Urinary bladder (tissue), 4 donors: ENCODE data around the gene PTAFR. TPM values are rescaled to one million over a fixed set of nuclear protein-coding genes. Genes with fewer than 3 reads are reported as not detected.

Source experiments
- DNase-seq: peaks from one replicate; pipeline ENCODE4 v3.0.0-alpha.2; 2015; ENCODE audit errors: extremely low spot score
- H3K27ac ChIP-seq: one replicate; pipeline ENCODE4 v1.5.1; 2013; ENCODE audit warnings: low read depth, mild to moderate bottlenecking, moderate library complexity
- H3K36me3 ChIP-seq: one replicate; pipeline ENCODE4 v1.6.1; 2013; ENCODE audit warnings: mild to moderate bottlenecking, moderate library complexity; ENCODE audit not compliant: insufficient read depth
- H3K4me1 ChIP-seq: one replicate; pipeline ENCODE4 v1.6.1; 2013; ENCODE audit warnings: mild to moderate bottlenecking, moderate library complexity; ENCODE audit not compliant: insufficient read depth
- H3K4me3 ChIP-seq: one replicate; pipeline ENCODE4 v1.5.1; 2013; ENCODE audit warnings: low read depth, low read length
- WGBS: extraction: QIAGEN DNeasy Blood & Tissue Kit; methylation state at CpG from one replicate; pipeline ENCODE4 v1.1.7; 2013; 5-methylcytosine and 5-hydroxymethylcytosine counted together
- polyA plus RNA-seq: library from polyadenylated mRNA; stranded (reverse); fragments of 200-250 nt; gene quantifications from one replicate; pipeline ENCODE4 v1.2.3, GENCODE V29; 2013
- total RNA-seq: library from RNA; depleted of rRNA; stranded (reverse); fragments of >200 nt; gene quantifications from one replicate; pipeline ENCODE4 v1.2.3, GENCODE V29; 2014
- donor health status: healthy with polysubstance abuse.
- donor health status: healthy.

Gene PTAFR
- total and polyA plus RNA-seq, 2 donors: 3.0 to 5.3 TPM

- Histone ChIP-seq H3K4me3 (no peak overlapping the region), H3K4me1 (no peaks in the 10 kb centered on the region), H3K27ac (no peak overlapping the region), H3K36me3 (no peaks in the 10 kb centered on the region)
- WGBS: 27% methylated on average over 4 of the region's 4 CpGs
- peak; percentile 39 for DNase-seq
Observed at GRCh38 chr1:28163496-28164161, 12.9 kb downstream of the PTAFR start.

DNA sequence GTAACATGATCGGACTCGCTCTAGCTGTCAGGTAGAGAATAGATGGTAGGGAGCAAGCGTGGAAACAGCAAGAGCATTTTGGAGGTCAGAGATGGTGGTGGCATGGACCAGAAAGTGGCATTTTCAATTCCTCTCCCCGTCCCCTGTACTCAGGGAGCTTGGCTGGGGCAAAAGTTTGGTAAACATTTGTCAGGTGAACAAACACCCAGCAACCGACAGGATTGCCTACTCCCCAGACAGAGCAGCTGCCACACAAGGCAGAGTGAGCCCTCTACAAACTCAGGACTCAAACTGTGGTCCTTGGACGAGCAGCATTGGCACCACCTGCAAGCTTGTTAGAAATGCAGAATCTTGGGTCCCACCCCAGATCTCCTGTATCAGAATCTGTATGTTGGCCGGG lies 14.3 kb downstream of the PTAFR start:
- H3K4me1 ChIP-seq: no peaks in the 10 kb centered on the region
- no peak overlapping the region for H3K27ac ChIP-seq
- H3K4me3 ChIP-seq: no peak overlapping the region
- no peak for DNase-seq
- 91% methylated on average over 7 of the region's 7 CpGs for WGBS
- no peaks in the 10 kb centered on the region for H3K36me3 ChIP-seq

DNA sequence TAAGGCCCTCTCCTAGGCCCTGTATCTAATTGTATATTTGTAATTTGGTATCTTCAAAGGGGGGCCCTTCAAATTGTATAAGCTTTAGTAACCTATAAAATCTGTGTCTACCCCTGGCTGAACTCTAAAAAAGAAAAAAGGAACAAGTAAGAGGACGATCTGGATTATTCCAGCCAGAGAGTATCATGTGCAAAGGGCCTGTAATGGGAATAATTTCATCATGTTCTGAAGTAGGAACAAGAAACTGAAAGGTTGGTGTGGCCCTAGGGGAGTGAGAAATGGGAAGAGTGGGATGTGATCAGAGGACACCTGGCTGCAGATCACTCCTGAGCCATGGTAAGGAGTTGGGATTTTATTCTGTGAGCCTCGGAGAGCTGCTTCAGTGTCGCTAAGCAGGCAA lies 14.7 kb downstream of the PTAFR start:
- no peak overlapping the region for H3K27ac ChIP-seq
- no peaks in the 10 kb centered on the region for H3K4me1 ChIP-seq
- H3K4me3 ChIP-seq: no peak overlapping the region
- no peaks in the 10 kb centered on the region for H3K36me3 ChIP-seq
- DNase-seq: no peak
- 82% methylated on average over 3 of the region's 3 CpGs for WGBS

DNA sequence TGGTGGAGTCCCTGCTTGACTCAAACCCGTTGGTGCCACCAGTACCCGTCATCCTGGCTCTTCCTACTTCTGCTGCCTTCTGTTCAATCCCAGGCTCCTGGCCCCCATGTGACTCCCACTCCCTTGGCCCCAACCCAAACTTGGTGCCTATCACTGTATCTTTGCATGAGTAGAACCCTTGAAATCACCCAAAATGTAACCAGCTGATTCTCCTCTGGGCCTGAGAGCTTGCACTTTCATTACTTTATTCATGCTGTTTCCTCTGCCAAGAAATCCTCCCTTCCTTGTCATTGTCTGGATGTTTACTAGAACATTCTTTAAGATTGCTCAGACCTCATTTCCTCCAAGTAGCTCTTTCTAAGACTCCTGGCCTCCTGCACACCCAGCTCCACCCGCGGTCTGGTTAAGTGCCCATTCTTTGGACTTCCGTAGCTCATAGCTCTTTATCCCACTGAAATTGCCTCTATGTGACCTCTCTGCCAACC lies 15.7 kb downstream of the PTAFR start:
- 51% methylated on average over 5 of the region's 5 CpGs for WGBS
- DNase-seq: peak; percentile 42
- no peaks in the 10 kb centered on the region for H3K36me3 ChIP-seq
- H3K4me1 ChIP-seq: no peaks in the 10 kb centered on the region
- H3K27ac ChIP-seq: no peak overlapping the region
- H3K4me3 ChIP-seq: no peak overlapping the region

DNA sequence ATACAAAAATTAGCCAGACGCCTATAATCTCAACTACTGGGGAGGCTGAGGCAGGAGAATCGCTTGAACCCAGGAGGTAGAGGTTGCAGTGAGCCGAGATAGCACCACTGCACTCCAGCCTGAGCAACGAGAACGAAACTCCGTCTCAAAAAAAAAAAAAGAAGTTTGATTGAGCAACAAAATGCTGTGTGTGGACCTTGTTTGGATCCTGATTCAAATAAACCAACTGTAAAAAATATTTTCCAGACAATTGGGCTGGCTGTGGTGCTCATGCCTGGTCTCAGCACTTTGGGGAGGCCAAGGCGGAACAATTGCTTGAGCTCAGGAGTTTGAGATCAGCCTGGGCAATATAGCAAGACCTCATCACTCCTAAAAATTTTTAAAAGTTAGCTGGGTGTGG lies 16.8 kb downstream of the PTAFR start:
- Histone ChIP-seq H3K4me3 (no peak overlapping the region), H3K36me3 (no peaks in the 10 kb centered on the region), H3K27ac (no peak overlapping the region), H3K4me1 (no peaks in the 10 kb centered on the region)
- DNase-seq: no peak
- WGBS: 84% methylated on average over 7 of the region's 7 CpGs

- H3K27ac ChIP-seq: no peak overlapping the region
- H3K36me3 ChIP-seq: no peaks in the 10 kb centered on the region
- no peak for DNase-seq
- no peak overlapping the region for H3K4me3 ChIP-seq
- 90% methylated on average over 4 of the region's 4 CpGs for WGBS
- H3K4me1 ChIP-seq: no peaks in the 10 kb centered on the region
Observed at GRCh38 chr1:28159243-28159642, 17.2 kb downstream of the PTAFR start.

- Histone ChIP-seq H3K36me3 (no peaks in the 10 kb centered on the region), H3K27ac (no peak overlapping the region), H3K4me1 (no peaks in the 10 kb centered on the region), H3K4me3 (no peak overlapping the region)
- no peak for DNase-seq
- whole genome bisulfite sequencing: 89% methylated on average over 8 of the region's 8 CpGs
Observed at GRCh38 chr1:28157894-28158293, 18.6 kb downstream of the PTAFR start.

GRCh38 chr1:28156821-28157220 lies 19.7 kb downstream of the PTAFR start:
- no peak for DNase-seq
- no peaks in the 10 kb centered on the region for H3K36me3 ChIP-seq
- no peak overlapping the region for H3K4me3 ChIP-seq
- H3K27ac ChIP-seq: no peak overlapping the region
- no peaks in the 10 kb centered on the region for H3K4me1 ChIP-seq
- 70% methylated on average over 4 of the region's 4 CpGs for WGBS

- no peak overlapping the region for H3K4me3 ChIP-seq
- WGBS: 89% methylated on average over 4 of the region's 4 CpGs
- no peaks in the 10 kb centered on the region for H3K4me1 ChIP-seq
- no peak overlapping the region for H3K27ac ChIP-seq
- H3K36me3 ChIP-seq: no peaks in the 10 kb centered on the region
- no peak for DNase-seq
Observed at GRCh38 chr1:28155628-28156027, 20.9 kb downstream of the PTAFR start.

DNA sequence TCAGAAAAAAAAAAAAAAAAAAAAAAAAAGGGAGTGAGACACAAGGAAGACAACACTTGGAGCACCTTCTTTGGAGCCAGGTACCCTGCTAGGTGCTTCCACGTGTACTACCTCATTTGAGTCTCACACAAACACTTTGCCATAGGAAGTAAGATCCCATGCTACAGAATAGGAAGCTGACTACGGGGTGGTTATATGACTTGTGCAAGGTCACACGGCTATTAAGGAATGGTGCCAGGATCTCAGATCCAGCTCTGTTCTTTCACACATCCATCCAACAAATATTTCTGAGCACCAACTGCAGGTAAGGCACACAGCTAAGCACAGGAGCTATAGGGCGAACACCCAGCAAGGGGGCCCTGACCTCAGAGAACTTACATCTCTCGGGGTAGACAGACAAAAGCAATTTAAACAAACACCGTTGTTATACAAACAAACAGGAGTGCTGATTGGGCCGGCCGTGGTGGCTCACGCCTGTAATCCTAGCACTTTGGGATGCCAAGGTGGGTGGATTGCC lies 22.4 kb downstream of the PTAFR start:
- no peak overlapping the region for H3K4me3 ChIP-seq
- no peaks in the 10 kb centered on the region for H3K36me3 ChIP-seq
- no peak for DNase-seq
- 82% methylated on average over 9 of the region's 9 CpGs for WGBS
- no peak overlapping the region for H3K27ac ChIP-seq
- no peaks in the 10 kb centered on the region for H3K4me1 ChIP-seq

DNA sequence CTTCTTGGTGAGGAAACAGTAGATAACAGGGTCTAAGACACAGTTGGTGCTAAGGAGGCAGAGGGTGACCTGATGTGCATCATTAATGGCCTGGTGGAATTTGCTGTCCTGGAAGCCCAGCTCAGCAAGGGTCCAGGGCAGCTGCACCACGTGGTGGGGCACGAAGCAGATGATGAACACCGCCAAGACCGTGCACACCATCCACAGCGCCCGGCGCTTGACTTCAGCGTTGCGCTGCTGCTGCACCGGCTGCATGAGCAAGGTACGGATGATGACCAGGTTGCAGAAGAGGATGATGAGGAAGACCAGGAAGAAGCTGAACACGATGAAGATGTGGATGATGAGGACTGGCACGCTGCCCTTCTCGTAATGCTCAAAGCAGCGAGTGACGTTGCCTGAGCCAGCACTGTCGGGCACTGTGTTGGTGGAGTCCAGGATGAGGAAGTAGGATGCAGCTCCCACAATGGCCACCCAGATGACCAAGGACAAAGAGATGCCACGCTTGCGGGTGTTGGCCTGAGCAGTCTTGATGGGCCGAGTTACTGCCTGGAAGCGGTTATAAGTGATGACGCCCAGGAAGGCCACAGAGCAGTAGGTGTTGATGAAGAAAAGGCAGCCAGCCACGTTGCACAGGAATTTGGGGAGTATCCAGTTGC lies 26.2 kb downstream of the PTAFR start:
- Histone ChIP-seq H3K4me1 (no peaks in the 10 kb centered on the region), H3K27ac (no peak overlapping the region), H3K4me3 (no peak overlapping the region), H3K36me3 (no peaks in the 10 kb centered on the region)
- WGBS: 93% methylated on average over 23 of the region's 23 CpGs
- no peak for DNase-seq

DNA sequence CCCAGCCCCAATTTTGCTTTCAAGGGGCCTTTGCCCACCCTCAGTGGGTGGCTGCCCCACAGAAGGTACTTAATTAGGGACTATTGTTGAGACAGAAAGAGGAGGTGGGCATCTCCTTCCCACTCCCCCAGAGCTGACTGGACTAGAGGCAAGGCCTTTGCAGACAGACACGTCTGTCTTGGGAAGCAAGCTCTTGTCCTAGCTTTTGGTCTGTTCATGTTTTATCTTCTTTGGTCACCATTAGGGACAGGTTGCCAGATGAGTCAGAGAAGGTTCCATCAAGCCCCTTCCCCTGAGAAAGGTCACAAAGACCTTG lies 27.7 kb downstream of the PTAFR start:
- no peaks in the 10 kb centered on the region for H3K4me1 ChIP-seq
- H3K36me3 ChIP-seq: no peaks in the 10 kb centered on the region
- WGBS: 95% methylated on average over 1 of the region's 1 CpG
- no peak overlapping the region for H3K4me3 ChIP-seq
- no peak for DNase-seq
- no peak overlapping the region for H3K27ac ChIP-seq

- Histone ChIP-seq H3K4me1 (no peaks in the 10 kb centered on the region), H3K4me3 (no peak overlapping the region), H3K27ac (no peak overlapping the region), H3K36me3 (no peaks in the 10 kb centered on the region)
- WGBS: 67% methylated on average over 16 of the region's 16 CpGs
- DNase-seq: no peak
Observed at GRCh38 chr1:28147264-28148094, 29.0 kb downstream of the PTAFR start.

DNA sequence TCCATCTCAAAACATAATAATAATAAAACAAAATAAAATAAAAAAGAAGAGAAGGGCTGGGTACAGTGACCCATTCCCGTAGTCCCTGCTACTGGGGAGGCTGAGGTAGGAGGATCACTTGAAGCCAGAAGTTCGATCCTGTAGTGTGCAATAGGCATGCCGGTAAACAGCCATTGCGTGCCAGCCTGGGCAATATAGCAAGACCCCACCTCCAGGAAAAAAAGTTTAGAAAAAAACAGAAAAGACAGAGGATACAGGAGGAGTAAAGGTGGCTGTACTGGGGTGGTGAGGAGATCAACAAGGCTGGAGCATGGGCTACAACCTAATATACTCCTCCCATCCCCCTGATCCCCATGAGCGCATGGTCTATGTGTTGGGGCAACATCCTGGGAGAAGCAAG lies 30.8 kb downstream of the PTAFR start:
- Histone ChIP-seq H3K27ac (no peak overlapping the region), H3K4me1 (no peaks in the 10 kb centered on the region), H3K4me3 (no peak overlapping the region), H3K36me3 (no peaks in the 10 kb centered on the region)
- WGBS: 93% methylated on average over 5 of the region's 5 CpGs
- DNase-seq: no peak
